Smooth muscle cell (in vitro differentiated cells): ENCODE results near the gene AAK1. TPM values are rescaled to one million over a fixed set of nuclear protein-coding genes. Genes with fewer than 3 reads are reported as not detected.

ENCODE experiments used
- DNase-seq: peaks from one replicate; lab custom pipeline; 2025; ENCODE audit not compliant: unreplicated experiment; lab: John Stamatoyannopoulos, UW
- H2AFZ ChIP-seq: fragments of 200-600 bp; sonication (generic); 2 replicates; pipeline ENCODE4 v1.6.0; 2016; ENCODE audit warnings: antibody characterized with exemption, low read depth, mild to moderate bottlenecking
- H3F3A ChIP-seq: fragments of 200-600 bp; sonication (generic); 2 replicates; pipeline ENCODE4 v1.6.0; 2017; ENCODE audit warnings: antibody characterized with exemption, low read depth
- H3K27ac ChIP-seq: fragments of 200-600 bp; sonication (generic); 2 replicates; pipeline ENCODE4 v1.5.1; 2016; ENCODE audit warnings: low read depth, mild to moderate bottlenecking
- H3K27me3 ChIP-seq: fragments of 200-600 bp; sonication (generic); 2 replicates; pipeline ENCODE4 v1.6.1; 2016; ENCODE audit warnings: low read depth, mild to moderate bottlenecking
- H3K36me3 ChIP-seq: fragments of 200-600 bp; sonication (generic); 2 replicates; pipeline ENCODE4 v1.5.1; 2016; ENCODE audit warnings: low read depth
- H3K4me1 ChIP-seq: fragments of 200-600 bp; sonication (generic); 2 replicates; pipeline ENCODE4 v1.5.1; 2016; ENCODE audit warnings: low read depth
- H3K4me2 ChIP-seq: fragments of 200-600 bp; sonication (generic); 2 replicates; pipeline ENCODE4 v1.6.0; 2016; ENCODE audit warnings: mild to moderate bottlenecking
- H3K4me3 ChIP-seq: fragments of 200-600 bp; sonication (generic); 2 replicates; pipeline ENCODE4 v1.5.1; 2016; ENCODE audit warnings: mild to moderate bottlenecking
- H3K79me2 ChIP-seq: fragments of 200-600 bp; sonication (generic); 2 replicates; pipeline ENCODE4 v1.6.0; 2016; ENCODE audit warnings: low read depth, mild to moderate bottlenecking
- H3K9ac ChIP-seq: fragments of 200-600 bp; sonication (generic); 2 replicates; pipeline ENCODE4 v1.6.0; 2016; ENCODE audit warnings: low read depth
- H3K9me3 ChIP-seq: fragments of 200-600 bp; sonication (generic); replicated peaks from 2 replicates; pipeline ENCODE4 v1.5.1; 2016; ENCODE audit warnings: low read depth
- H4K20me1 ChIP-seq: fragments of 200-600 bp; sonication (generic); 2 replicates; pipeline ENCODE4 v1.6.0; 2016; ENCODE audit warnings: low read depth
- CTCF ChIP-seq: fragments of 200-600 bp; sonication (generic); IDR thresholded peaks from 2 replicates; pipeline ENCODE4 v1.5.1; 2017; ENCODE audit warnings: borderline replicate concordance, mild to moderate bottlenecking, antibody characterized with exemption; ENCODE audit not compliant: insufficient read depth, poor library complexity, severe bottlenecking
- WGBS: methylation state at CpG from one replicate; pipeline ENCODE4 v1.1.7; 2016; ENCODE audit warnings: low lambda C conversion rate; 5-methylcytosine and 5-hydroxymethylcytosine counted together
- polyA plus RNA-seq: library from polyadenylated mRNA; unstranded; fragments of >200 nt; fragmentation: Nextera tagmentation; extraction: Ambion mirVana; gene quantifications from 2 replicates; pipeline ENCODE4 v1.2.1, GENCODE V29; 2016
- total RNA-seq: library from RNA; depleted of rRNA; stranded (reverse); fragments of >200 nt; gene quantifications from 2 replicates; pipeline ENCODE4 v1.2.3, GENCODE V29; 2014

AAK1 gene
- total and polyA plus RNA-seq, 2 experiments from 2014 or later = 26.9 to 47.7 TPM

GRCh38 chr2:69635432-69635831, 8.1 kb downstream of the AAK1 start:
- WGBS = 65% methylated on average over 3 of the region's 3 CpGs
- no peaks in the 10 kb centered on the region for H3F3A ChIP-seq

GRCh38 chr2:69634196-69634821, 9.2 kb downstream of the AAK1 start:
- Histone ChIP-seq H3K79me2 (peaks cover 99% of the 10 kb centered on the region), H3F3A (no peaks in the 10 kb centered on the region), H3K4me2 (no peak overlapping the region), H4K20me1 (peaks cover 99% of the 10 kb centered on the region), H3K4me1 (no peaks in the 10 kb centered on the region), H3K27me3 (no peaks in the 10 kb centered on the region), H2AFZ (no peak overlapping the region), H3K27ac (no peak overlapping the region), H3K36me3 (no peaks in the 10 kb centered on the region), H3K9ac (no peak overlapping the region), H3K4me3 (no peak overlapping the region), H3K9me3 (no peaks in the 10 kb centered on the region)
- 94% methylated on average over 4 of the region's 4 CpGs for WGBS
- no peak for TF ChIP-seq CTCF
- DNase-seq = no peak

More at GRCh38 chr2:69635432-69635831, 8.1 kb downstream of the AAK1 start:
- H3K4me1 ChIP-seq = no peaks in the 10 kb centered on the region
- H3K9me3 ChIP-seq = no peaks in the 10 kb centered on the region
- H3K4me2 ChIP-seq = no peak overlapping the region
- no peak for DNase-seq
- peaks cover 98% of the 10 kb centered on the region for H3K79me2 ChIP-seq
- no peak for TF ChIP-seq CTCF
- H3K4me3 ChIP-seq = no peak overlapping the region
- H3K9ac ChIP-seq = no peak overlapping the region
- no peak overlapping the region for H2AFZ ChIP-seq
- H3K27ac ChIP-seq = no peak overlapping the region
- no peaks in the 10 kb centered on the region for H3K27me3 ChIP-seq
- H4K20me1 ChIP-seq = peaks cover 100% of the 10 kb centered on the region
- no peaks in the 10 kb centered on the region for H3K36me3 ChIP-seq

- Histone ChIP-seq H4K20me1 (peaks cover 99% of the 10 kb centered on the region), H3K4me3 (no peak overlapping the region), H3K9me3 (no peaks in the 10 kb centered on the region), H3K36me3 (no peaks in the 10 kb centered on the region), H3K4me2 (no peak overlapping the region), H3K27ac (no peak overlapping the region), H3K27me3 (no peaks in the 10 kb centered on the region), H3K9ac (no peak overlapping the region), H3K79me2 (peaks cover 99% of the 10 kb centered on the region), H2AFZ (no peak overlapping the region), H3F3A (no peaks in the 10 kb centered on the region), H3K4me1 (no peaks in the 10 kb centered on the region)
- TF ChIP-seq CTCF = no peak
- no peak for DNase-seq
These were observed 12.1 kb downstream of the AAK1 start for GRCh38 chr2:69631402-69631801.
